ENCODE data around the gene C11orf21. TPM values are rescaled to one million over a fixed set of nuclear protein-coding genes. Genes with fewer than 3 reads are reported as not detected.

C11orf21 gene
- total and polyA plus RNA-seq, 10 of the 15 experiments (the other 5 are each of a cell fraction or from before 2014, with no cell fraction given), result 0.04 to 0.26 (median 0.11) TPM; not detected in 7

GRCh38 chr11:2302306-2302895 is 683 bp upstream of the C11orf21 start (continued):
- TF ChIP-seq, protein P1, sequence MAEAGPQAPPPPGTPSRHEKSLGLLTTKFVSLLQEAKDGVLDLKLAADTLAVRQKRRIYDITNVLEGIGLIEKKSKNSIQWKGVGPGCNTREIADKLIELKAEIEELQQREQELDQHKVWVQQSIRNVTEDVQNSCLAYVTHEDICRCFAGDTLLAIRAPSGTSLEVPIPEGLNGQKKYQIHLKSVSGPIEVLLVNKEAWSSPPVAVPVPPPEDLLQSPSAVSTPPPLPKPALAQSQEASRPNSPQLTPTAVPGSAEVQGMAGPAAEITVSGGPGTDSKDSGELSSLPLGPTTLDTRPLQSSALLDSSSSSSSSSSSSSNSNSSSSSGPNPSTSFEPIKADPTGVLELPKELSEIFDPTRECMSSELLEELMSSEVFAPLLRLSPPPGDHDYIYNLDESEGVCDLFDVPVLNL (IDR thresholded peaks at IDR 0.05; ENCODE audit: low read depth, low read length), result no peak
- TF ChIP-seq TCF7 (IDR thresholded peaks at IDR 0.05; ENCODE audit: borderline replicate concordance), result no peak
- no peak for TF ChIP-seq EED (IDR thresholded peaks at IDR 0.05; ENCODE audit: low read depth)
- no peak for TF ChIP-seq GABPA (IDR thresholded peaks at IDR 0.05; ENCODE audit: low read depth)
- no peak for TF ChIP-seq TAF1 (IDR thresholded peaks at IDR 0.05; ENCODE audit: borderline replicate concordance, low read depth, low read length)
- no peak for TF ChIP-seq IKZF2 (IDR thresholded peaks at IDR 0.05)
- no peak for TF ChIP-seq ZSCAN29 (IDR thresholded peaks at IDR 0.05)
- TF ChIP-seq RFX5 (IDR thresholded peaks at IDR 0.05; ENCODE audit: low read depth, low read length), result no peak

DNA sequence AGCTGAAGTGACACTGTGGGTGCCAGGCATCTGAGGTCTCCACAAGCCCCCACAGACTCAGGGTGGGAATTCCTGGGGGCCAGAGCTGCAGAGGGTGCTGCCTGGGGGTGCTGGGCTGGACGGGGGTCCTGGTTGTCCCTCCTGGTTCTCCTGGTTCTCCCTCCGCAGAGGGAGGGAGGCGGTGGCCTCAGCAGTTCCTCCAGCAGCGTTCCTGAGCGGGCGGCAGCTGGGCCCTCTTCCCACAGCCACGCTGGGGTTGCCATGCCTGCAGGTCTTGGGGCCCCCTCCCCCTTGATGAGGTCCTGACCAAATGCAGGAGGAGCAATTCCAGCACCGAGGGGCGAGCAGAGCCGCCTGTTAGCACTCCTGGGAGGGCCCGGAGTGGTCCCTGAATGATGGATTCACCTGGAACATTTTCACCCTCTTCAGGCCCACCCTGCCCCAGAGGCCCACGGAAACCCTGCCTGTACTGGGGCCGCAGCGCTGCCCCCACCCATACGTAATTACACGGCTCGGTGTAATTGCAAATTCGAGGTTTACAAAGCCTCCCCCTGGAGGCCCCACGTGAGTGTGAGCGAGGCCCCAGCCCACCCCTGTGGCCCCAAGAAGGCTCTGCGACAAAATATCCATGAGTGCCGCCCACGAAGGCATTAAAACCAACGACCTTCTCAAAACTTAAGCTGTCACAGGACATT is 635 bp downstream of the C11orf21 start:
- DNase-seq (ENCODE audit: low read depth, low spot score) (no peak), ATAC-seq (no peak), FAIRE-seq (no peak)
- Histone ChIP-seq H3K36me3 (ENCODE audit: control insufficient read depth in 2 of 2, insufficient read depth in 2 of 2, low read length in 1 of 2) (no peaks in the 10 kb centered on the region), H2AFZ (ENCODE audit: control insufficient read depth, low read depth, low read length) (no peak overlapping the region), H4K20me1 (ENCODE audit: control insufficient read depth, insufficient read depth) (no peaks in the 10 kb centered on the region), H3K4me1 (ENCODE audit: control insufficient read depth, insufficient read depth, low read length) (no peaks in the 10 kb centered on the region), H3K79me2 (ENCODE audit: control insufficient read depth, insufficient read depth, low read length) (no peaks in the 10 kb centered on the region), H3K9ac (ENCODE audit: control insufficient read depth, insufficient read depth, low read length) (no peak overlapping the region), H3K4me2 (ENCODE audit: control insufficient read depth, insufficient read depth) (no peak overlapping the region), H3K27ac (ENCODE audit: control insufficient read depth, insufficient read depth) (no peak overlapping the region), H3K9me3 (replicated peaks; ENCODE audit: control insufficient read depth, insufficient read depth, low read length) (no peaks in the 10 kb centered on the region), H3K4me3 (no peak overlapping the region), H3K27me3 (replicated peaks in 1 of 2; ENCODE audit: control insufficient read depth in 2 of 2, insufficient read depth in 2 of 2, low read length in 1 of 2) (no peaks in the 10 kb centered on the region; a peak in 1 of 4 replicates)
- SMC1A ChIA-PET (ENCODE audit: uncharacterized antibody, unreplicated experiment), result interaction anchor here (0.9 kb wide), 1 partner anchor 116 kb away, joined by 3 read pairs; no protein-coding TSS in a partner anchor
- no TSS peak for BruUV-seq (replicated peaks)
- TF ChIP-seq FOXK2 (IDR thresholded peaks at IDR 0.05), result no peak
- no peak for TF ChIP-seq TCF7 (IDR thresholded peaks at IDR 0.05; ENCODE audit: borderline replicate concordance)
- no peak for TF ChIP-seq ZNF24 (IDR thresholded peaks at IDR 0.05)
- TF ChIP-seq MEF2A (IDR thresholded peaks at IDR 0.05; ENCODE audit: insufficient read depth, low read depth, low read length), result no peak
- under 1% methylated on average over 23 of the region's 24 CpGs for WGBS (ENCODE audit: insufficient coverage, insufficient replicate concordance, low lambda C conversion rate, missing lambda C conversion rate)
- in situ Hi-C loops (cut with MboI), result no loop called here
- POLR2A ChIA-PET, result no interaction called here
- RAD21 ChIA-PET (ENCODE audit: unreplicated experiment), result interaction anchor here (7.3 kb wide), 1 partner anchor 119 kb away, joined by 187 read pairs; no protein-coding TSS in a partner anchor
- CTCF ChIA-PET, result interaction anchor here (1.0 to 11.0 kb wide), 2 partner anchors 119 to 230 kb away, joined by 3 to 271 read pairs; no protein-coding TSS in a partner anchor
- intact Hi-C loops (cut with micrococcal nuclease; ENCODE audit: unreplicated experiment), result no loop called here
